Fibroblast of the conjunctiva (primary cell): ENCODE measurements around the gene KRAS.

Experiments
- DNase-seq: peaks from one replicate; pipeline ENCODE4 v3.0.0-alpha.2; 2010; ENCODE audit warnings: low read depth

KRAS gene

GRCh38 chr12:25256005-25256404 lies 5.3 kb upstream of the KRAS start:
- no peak for DNase-seq

DNA sequence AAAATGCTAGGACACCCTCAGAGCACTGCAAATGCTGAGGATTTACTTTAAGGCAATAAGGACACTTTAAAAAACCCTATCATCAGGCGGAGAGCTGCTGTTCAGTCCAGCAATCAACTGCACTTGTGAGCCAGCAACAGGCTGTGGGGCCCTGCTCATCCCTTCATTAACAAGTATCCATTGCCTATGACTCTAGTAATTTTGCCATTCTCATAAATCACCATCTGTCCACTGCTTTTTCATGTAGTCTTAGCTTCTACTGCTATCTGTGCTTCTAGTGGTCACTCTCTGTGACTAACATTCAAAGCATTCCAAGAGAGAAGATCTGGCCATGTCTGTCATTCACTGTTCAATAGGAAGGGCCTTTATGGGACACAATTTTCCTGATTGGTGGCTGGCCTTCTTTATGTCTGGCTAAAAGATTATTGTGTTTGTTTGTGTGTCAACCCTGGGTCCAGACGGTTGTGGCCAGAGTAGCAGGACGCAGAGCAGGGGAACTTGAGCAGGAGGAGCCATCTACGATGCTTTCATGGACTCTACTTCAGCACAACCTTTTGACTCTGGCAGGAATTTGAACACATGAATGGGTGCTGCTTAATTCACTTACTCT lies 3.6 kb upstream of the KRAS start:
- no peak for DNase-seq

DNA sequence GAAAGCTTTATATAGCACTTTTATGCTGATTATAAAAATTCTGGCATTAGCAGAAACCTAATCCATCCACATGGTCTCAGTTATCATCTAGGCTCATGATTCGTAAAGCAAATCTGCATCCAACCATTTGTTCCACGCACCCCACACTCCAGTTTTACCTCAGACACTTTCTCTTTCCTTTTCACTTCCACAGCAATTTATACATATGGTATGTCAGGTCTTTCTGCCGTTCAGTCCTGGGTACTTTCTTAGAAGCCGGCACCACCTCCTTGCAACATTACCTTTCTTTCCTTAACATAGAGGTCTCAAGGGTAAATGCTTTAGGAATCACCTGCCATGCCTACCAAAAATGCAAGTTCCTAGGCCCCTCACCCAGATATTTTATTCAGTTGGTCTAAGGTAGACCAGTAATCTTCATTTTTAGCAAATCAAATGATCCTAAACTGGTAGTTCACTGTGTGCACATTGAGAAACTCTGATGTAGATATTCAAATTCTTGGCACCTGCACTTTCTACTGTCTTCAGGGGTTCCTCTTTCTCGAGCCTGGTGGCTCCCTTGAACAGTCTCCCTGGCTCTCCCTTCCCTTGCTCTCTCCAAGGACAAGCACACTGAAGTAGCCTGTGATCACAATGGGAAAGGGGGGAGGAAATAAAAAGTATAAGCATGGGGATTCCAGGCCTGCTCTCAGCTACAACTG lies 2.8 kb upstream of the KRAS start:
- DNase-seq: no peak

GRCh38 chr12:25252946-25253345 lies 2.2 kb upstream of the KRAS start:
- DNase-seq: no peak

- DNase-seq: no peak
Observed at GRCh38 chr12:25251769-25252168, 1.0 kb upstream of the KRAS start.

DNA sequence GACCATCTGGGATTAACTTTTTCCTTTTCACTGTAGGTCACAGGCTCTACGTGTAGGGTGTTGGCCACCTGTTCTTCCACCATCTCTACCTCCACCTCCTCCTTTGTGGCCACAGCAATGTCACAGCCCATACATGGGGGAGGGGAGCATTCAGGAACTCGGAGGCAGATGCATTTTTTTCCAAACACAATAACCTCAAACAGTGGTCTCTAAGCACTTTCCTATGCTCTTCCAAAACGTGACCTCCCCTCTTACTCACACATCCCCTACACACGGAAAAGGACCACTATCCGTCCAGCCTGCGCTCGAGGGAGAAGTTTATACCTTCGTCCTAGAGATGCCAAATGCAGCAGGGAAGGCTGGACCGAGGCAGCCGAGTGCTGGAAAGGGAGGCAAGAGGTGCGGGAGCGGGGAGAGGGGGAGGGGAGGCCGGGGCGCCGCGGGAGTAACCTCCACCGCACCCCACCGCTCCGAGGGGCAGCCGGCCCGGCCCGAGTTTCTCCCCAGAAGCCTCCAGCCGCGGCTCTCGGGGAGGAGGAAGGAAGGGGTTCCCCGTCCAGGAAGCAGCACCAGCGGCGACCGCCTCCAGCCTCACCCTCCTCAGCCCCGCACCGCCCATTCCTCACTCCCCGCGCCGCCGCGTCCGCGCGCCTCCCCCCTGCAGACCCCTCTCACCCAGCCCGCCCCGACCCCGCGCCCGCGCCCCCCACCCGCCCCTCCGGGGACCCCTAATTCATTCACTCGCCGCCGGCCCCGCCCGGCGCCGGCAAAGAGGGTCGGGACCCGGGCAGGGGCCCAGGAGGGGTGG lies 594 bp downstream of the KRAS start:
- no peak for DNase-seq

GRCh38 chr12:25248732-25249131 lies 2.0 kb downstream of the KRAS start:
- DNase-seq: no peak

DNA sequence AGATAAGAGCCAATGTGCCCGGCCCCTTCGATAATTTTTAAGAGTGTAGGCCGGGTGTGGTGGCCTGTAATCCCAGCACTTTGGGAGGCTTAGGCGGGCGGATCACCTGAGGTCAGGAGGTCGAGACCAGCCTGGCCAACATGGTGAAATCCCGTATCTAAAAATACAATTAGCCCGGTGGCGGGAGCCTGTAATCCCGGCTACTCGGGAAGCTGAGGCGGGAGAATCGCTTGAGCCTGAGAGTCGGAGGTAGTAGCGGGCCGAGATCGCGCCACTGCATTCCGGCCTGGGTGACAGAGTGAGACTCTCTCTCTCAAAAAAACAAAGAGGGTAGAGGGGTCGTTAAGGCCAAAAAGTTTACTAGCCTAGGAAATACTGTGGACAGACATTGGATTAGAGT lies 2.6 kb downstream of the KRAS start:
- no peak for DNase-seq

DNA sequence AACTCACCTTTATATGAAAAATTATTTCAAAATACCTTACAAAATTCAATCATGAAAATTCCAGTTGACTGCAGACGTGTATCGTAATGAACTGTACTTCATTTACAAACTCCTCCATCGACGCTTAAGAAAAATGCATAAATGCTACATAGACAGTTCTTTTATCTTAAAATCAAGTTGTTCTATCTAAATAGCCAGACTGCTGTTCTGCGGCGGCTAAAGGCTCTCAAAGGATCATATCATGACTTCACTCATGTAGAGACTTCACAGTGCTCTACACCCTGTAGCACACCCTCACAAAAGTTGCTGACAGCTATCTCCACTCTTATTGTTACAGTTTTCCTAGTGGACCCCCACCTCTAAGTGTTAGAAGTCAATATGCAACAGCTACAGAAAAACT lies 5.2 kb downstream of the KRAS start:
- DNase-seq: no peak

DNA sequence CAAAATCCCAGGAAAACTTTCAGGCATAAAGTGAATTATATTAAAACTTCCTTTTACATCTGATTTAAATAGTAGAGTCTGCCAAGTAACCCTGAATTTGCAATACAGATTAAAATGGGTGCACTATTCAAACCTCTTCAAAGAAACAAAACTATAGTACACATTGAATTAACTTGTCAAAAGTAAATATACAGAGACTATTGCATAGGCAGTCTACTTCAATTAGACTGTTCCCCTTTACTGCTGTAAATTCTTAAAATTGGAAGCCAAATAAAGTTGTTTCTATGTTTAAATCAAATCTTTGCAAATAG lies 7.1 kb downstream of the KRAS start:
- no peak for DNase-seq

DNA sequence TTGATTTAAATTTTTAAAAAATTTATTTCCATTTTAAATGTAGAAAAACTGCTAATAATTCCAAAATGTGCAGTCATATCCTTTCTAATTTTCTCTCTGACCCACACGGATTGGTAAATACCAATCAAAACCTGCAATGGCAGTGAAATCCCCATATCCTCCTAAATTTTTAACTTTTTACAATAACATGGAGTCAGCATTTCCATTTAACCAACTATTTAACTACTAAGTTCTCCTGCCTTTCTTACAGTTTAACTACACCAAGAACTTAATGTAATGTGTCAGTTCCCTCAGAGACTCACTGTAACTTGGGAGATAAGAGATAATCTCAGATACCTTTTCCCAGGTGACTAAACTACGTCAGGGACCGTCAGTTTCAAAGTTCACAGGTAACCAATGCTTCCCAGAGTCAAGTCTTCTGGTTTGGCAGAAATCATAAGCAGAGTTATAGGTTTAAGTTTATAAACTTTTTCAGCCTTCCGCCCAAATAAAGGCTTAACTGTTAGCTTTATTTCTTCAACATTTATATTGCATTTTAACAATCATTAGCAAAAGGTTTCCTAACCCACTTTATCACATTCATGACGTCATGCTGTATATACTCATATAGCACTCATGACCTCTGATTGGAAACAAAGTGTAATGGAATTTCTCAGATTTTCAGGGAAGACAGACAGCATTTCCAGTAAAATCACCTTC lies 7.6 kb downstream of the KRAS start:
- DNase-seq: no peak

GRCh38 chr12:25241167-25242020 lies 9.3 kb downstream of the KRAS start:
- DNase-seq: peak; percentile 43

GRCh38 chr12:25236626-25237025 lies 14.1 kb downstream of the KRAS start:
- no peak for DNase-seq

- no peak for DNase-seq
Observed at GRCh38 chr12:25236190-25236589, 14.5 kb downstream of the KRAS start.

DNA sequence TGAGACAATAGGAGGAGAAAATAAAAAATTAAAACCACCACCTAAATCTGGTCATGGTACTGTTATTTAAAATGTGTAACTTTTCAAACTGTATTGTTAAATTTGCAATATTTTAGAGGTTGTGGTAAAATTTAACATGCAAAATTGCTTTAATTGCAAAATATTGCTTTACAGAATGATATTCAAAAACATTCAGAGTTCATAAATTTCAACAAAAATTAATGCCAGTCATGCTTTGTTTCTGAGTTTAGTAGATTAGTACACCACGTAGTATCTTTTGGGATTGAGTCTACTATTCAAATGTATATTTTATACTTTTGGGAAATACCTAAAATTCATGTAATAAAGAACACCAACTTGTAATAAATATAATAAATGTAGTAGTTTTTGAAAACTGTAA lies 37.4 kb downstream of the KRAS start:
- no peak for DNase-seq

DNA sequence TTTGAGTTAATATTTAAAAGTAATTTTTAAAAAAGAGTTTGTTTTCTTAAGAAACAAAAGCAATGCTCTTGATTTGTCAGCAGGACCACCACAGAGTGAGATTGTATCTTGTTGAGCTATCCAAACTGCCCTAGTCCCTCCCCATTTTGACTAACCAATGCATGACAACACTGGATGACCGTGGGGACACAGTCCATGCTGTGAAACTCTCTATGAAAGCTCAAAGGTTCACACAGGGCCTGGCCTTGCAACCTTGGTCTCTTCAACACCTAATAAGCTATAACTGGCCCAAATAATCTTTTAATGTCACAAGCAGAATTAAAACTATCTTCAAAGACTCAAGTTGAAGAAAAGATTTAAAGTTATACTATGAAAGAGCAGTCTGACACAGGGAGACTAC lies 42.2 kb downstream of the KRAS start:
- no peak for DNase-seq

- DNase-seq: no peak
Observed at GRCh38 chr12:25207846-25208245, 42.9 kb downstream of the KRAS start.

DNA sequence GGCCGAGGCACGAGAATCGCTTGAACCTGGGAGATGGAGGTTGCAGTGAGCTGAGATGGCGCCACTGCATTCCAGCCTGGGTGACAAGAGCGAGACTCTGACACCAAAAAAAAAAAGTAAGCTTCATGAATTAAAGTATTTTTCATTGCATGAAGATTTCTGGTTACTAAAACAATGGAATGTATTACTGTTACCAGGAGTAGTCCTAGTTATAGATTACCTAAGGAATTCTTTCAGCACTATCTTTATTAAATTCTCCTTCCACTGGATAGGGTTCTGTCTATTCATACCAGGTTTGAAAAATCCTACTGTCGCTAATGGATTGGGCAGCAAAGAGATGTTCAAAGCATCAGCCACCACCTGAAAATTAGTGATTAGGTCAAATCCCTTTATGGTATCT lies 43.3 kb downstream of the KRAS start:
- DNase-seq: no peak

- DNase-seq: no peak
Observed at GRCh38 chr12:25202137-25202536, 48.6 kb downstream of the KRAS start.

DNA sequence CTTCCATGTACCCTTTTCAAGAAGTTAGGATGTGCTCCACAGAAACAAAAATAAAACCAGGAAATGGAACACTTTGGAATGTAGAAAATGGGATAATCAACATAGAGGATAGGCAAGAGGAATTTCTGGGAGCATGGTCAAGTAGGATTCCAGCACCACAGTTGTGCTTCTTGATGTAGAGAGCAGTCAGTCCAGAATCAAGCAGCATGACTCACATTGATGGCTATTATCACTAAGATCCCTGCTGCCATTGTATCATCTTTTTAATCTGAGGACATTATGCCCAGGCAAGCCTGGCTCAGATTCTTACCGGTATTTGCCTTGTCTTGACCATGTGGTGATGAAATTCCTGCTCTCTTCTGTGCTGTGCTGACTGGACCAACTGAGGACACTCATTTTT lies 50.0 kb downstream of the KRAS start:
- DNase-seq: no peak

DNA sequence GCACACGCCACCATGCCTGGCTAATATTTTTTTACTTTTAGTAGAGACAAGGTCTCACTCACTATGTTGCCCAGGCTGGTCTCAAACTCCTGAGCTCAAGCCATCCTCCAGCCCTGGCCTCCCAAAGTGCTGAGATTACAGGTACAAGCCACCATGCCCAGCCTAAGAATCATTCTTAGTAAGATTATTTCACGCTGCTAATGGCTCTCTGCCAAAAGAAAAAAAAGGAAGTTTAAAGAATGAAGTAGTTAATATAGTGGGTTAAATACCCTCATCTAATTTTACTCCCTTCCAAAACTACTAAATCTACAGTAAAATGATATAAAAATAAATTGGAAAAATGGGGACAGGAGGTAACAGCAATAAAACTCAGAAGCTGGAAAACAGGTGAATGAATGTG lies 53.1 kb downstream of the KRAS start:
- no peak for DNase-seq
